Measurements from ENCODE around the gene USP36.

GRCh38 chr17:78795861-78796516, 44.6 kb downstream of the USP36 start:
- TF ChIP-seq FOS (IDR thresholded peaks at IDR 0.05; ENCODE audit: extremely low read depth, insufficient read length): no peak
- TF ChIP-seq, protein P1, sequence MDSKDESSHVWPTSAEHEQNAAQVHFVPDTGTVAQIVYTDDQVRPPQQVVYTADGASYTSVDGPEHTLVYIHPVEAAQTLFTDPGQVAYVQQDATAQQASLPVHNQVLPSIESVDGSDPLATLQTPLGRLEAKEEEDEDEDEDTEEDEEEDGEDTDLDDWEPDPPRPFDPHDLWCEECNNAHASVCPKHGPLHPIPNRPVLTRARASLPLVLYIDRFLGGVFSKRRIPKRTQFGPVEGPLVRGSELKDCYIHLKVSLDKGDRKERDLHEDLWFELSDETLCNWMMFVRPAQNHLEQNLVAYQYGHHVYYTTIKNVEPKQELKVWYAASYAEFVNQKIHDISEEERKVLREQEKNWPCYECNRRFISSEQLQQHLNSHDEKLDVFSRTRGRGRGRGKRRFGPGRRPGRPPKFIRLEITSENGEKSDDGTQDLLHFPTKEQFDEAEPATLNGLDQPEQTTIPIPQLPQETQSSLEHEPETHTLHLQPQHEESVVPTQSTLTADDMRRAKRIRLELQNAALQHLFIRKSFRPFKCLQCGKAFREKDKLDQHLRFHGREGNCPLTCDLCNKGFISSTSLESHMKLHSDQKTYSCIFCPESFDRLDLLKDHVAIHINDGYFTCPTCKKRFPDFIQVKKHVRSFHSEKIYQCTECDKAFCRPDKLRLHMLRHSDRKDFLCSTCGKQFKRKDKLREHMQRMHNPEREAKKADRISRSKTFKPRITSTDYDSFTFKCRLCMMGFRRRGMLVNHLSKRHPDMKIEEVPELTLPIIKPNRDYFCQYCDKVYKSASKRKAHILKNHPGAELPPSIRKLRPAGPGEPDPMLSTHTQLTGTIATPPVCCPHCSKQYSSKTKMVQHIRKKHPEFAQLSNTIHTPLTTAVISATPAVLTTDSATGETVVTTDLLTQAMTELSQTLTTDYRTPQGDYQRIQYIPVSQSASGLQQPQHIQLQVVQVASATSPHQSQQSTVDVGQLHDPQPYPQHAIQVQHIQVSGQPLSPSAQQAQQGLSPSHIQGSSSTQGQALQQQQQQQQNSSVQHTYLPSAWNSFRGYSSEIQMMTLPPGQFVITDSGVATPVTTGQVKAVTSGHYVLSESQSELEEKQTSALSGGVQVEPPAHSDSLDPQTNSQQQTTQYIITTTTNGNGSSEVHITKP (IDR thresholded peaks at IDR 0.05; ENCODE audit: partially characterized antibody): no peak
- no peak for TF ChIP-seq POLR2A (conservative IDR thresholded peaks at IDR 0.05)
- TF ChIP-seq NUFIP1 (IDR thresholded peaks at IDR 0.05; ENCODE audit: partially characterized antibody): no peak
- no peak for TF ChIP-seq ELF1 (tag; IDR thresholded peaks at IDR 0.05)
- no peak for TF ChIP-seq USF1 (CRISPR knock-in tag; IDR thresholded peaks at IDR 0.05)

All from K562 (cell line).